ENCODE results near the gene CRIP1. TPM values are rescaled to one million over a fixed set of nuclear protein-coding genes. Genes with fewer than 3 reads are reported as not detected.

Gene CRIP1
- polyA plus RNA-seq, 1 experiment, result 0.74 TPM

DNA sequence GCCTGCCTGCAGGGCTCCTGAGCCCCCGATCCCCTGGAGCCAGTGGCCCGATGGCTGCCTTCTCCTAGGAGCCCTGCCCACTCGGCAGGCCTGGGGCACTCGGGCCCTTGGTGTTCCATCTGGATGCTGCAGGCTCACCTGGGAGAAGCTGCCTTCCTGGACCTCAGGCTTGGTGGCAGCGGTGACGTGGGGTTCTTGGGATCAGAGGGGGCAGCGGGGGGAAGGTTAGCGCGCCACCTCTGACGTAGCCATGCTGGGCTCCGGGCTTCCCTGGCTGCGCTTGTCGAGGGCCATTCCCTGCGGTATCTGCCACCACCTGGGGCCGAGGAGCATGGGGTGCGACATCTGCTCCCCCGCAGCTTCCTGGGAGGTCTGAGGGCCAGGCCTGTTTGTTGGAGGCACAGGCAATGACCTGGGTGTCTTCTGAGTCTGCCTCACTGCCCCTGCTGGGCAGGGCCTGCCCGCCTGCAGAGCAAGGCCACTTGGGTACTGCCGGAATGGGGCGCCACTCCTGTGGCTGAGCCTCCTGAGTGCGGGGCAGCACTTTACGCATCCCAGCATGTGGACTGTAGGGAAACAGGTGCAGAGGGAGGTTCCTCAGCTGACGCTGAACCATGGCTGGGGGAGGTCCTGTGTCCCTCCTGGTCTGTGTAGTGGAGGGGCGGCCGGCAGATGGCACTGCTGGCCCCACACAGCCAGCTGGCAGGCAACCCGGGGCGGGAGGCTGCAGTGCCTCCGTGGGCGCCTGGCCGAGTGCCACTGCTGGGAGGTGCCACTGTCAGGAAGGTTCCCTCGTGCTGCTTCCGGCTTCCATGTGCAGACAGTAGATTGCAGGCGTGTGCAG is 46.8 kb upstream of the CRIP1 start:
- ChIA-PET CTCF (no interaction called here), POLR2A (no interaction called here)
- H3K27ac ChIP-seq (ENCODE audit: low read depth, low read length), result no peak overlapping the region
- no peaks in the 10 kb centered on the region for H3K27me3 ChIP-seq (ENCODE audit: control insufficient read depth, insufficient read depth, low read length)
- no peak overlapping the region for H3K4me3 ChIP-seq (ENCODE audit: low read depth, low read length)
- TF ChIP-seq, protein P1, sequence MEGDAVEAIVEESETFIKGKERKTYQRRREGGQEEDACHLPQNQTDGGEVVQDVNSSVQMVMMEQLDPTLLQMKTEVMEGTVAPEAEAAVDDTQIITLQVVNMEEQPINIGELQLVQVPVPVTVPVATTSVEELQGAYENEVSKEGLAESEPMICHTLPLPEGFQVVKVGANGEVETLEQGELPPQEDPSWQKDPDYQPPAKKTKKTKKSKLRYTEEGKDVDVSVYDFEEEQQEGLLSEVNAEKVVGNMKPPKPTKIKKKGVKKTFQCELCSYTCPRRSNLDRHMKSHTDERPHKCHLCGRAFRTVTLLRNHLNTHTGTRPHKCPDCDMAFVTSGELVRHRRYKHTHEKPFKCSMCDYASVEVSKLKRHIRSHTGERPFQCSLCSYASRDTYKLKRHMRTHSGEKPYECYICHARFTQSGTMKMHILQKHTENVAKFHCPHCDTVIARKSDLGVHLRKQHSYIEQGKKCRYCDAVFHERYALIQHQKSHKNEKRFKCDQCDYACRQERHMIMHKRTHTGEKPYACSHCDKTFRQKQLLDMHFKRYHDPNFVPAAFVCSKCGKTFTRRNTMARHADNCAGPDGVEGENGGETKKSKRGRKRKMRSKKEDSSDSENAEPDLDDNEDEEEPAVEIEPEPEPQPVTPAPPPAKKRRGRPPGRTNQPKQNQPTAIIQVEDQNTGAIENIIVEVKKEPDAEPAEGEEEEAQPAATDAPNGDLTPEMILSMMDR (IDR thresholded peaks at IDR 0.05; ENCODE audit: low read depth, low read length), result no peak
- peaks cover 3% of the 10 kb centered on the region; the same call in 1 of the 2 replicates for H3K9me3 ChIP-seq (ENCODE audit: control insufficient read depth, insufficient read depth, low read length)
- DNase-seq (ENCODE audit: low read depth, low spot score), result no peak

DNA sequence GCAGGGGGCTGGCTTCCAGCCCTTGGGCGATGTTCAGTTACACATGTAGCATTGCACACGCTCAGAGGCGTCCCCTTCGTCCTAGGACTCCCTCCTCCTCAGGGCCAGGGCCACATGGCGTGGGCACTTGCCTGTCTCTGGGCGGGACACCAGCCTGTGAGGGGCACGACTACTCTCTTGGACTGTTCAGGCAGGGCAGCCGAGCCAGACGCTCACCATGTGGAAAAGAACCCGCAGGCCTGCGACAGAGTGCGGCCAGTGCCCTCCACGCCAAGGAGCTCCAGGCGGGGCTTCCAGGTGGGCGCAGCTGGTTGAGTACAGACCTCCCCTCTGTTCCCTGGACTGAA is 46.2 kb upstream of the CRIP1 start:
- POLR2A ChIA-PET, result no interaction called here
- Histone ChIP-seq H3K27me3 (ENCODE audit: control insufficient read depth, insufficient read depth, low read length) (no peaks in the 10 kb centered on the region), H3K9me3 (ENCODE audit: control insufficient read depth, insufficient read depth, low read length) (peaks cover 3% of the 10 kb centered on the region; the same call in 1 of the 2 replicates), H3K27ac (ENCODE audit: low read depth, low read length) (no peak overlapping the region), H3K4me3 (ENCODE audit: low read depth, low read length) (no peak overlapping the region)
- DNase-seq (ENCODE audit: low read depth, low spot score), result no peak
- TF ChIP-seq, protein P1 (IDR thresholded peaks at IDR 0.05; ENCODE audit: low read depth, low read length), result no peak
- CTCF ChIA-PET, result interaction anchor here (0.6 kb wide), 1 partner anchor 49 kb away, joined by 3 read pairs; no protein-coding TSS in a partner anchor

DNA sequence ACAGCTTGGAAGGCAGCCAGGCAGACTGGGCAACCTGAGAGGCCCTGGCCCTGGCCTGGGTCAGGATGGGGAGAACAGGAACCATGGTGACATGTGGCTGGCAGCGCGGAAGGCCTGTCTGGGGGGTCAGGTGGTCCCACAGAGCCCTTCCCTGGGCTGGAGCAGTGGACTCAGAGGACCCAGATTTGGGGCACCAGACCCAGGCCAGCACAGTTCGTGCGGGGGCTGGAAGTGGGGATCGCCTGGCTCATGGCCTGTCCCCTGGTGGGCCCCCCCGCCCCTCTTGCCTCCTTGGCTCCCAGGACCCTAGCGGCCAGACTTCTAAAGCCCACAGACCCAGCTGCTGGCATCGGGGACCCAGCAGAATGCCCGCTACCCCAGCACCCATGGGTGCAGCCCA is 45.7 kb upstream of the CRIP1 start:
- POLR2A ChIA-PET, result no interaction called here
- Histone ChIP-seq H3K27me3 (ENCODE audit: control insufficient read depth, insufficient read depth, low read length) (no peaks in the 10 kb centered on the region), H3K4me3 (ENCODE audit: low read depth, low read length) (no peak overlapping the region), H3K27ac (ENCODE audit: low read depth, low read length) (no peak overlapping the region), H3K9me3 (ENCODE audit: control insufficient read depth, insufficient read depth, low read length) (peaks cover 3% of the 10 kb centered on the region; the same call in 1 of the 2 replicates)
- TF ChIP-seq, protein P1 (IDR thresholded peaks at IDR 0.05; ENCODE audit: low read depth, low read length), result no peak
- no peak for DNase-seq (ENCODE audit: low read depth, low spot score)
- CTCF ChIA-PET, result interaction anchor here (0.6 kb wide), 1 partner anchor 49 kb away, joined by 3 read pairs; no protein-coding TSS in a partner anchor

DNA sequence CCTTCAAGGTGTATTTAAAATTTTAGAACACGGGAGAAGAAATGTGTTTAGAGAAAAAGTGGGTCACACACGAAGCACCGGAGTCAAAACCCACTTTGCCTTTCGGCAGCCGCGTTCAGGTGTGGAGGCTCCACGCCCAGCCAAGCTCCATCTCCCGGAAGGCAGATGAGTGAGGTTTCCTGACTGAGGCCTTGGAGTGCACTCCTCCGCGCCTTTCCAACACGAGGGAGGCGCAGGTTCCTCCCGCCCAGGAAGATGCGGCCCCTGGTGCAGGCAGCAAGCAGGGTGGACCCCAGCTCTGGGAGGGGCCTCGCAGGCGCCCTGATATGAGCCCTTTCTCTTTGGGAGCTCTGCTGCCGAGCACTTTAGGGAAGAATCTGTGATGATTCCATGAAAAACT is 44.6 kb upstream of the CRIP1 start:
- H3K27ac ChIP-seq (ENCODE audit: low read depth, low read length), result no peak overlapping the region
- H3K4me3 ChIP-seq (ENCODE audit: low read depth, low read length), result no peak overlapping the region
- ChIA-PET CTCF (no interaction called here), POLR2A (no interaction called here)
- DNase-seq (ENCODE audit: low read depth, low spot score), result no peak
- TF ChIP-seq, protein P1 (IDR thresholded peaks at IDR 0.05; ENCODE audit: low read depth, low read length), result no peak
- H3K27me3 ChIP-seq (ENCODE audit: control insufficient read depth, insufficient read depth, low read length), result no peaks in the 10 kb centered on the region
- H3K9me3 ChIP-seq (ENCODE audit: control insufficient read depth, insufficient read depth, low read length), result peaks cover 3% of the 10 kb centered on the region; the same call in 1 of the 2 replicates

DNA sequence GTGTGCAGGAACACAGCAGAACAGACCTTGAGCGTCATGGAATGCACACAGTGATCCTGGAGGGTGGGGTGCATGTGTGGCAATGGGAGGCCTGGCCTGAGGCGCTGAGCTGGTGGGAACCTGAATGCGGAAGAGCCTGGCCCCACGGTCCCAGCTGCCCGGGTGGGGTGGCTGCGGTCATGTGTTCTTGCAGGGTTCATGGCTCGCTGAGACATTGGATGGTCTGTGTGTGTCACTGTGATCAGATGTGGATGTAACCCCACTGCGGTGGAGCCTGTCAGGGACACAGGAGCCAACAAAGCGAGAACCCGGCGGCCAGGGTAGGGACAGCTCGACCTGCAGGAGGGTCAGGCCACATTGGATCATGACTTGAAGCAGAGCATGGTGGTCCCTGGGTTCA is 43.9 kb upstream of the CRIP1 start:
- H3K27me3 ChIP-seq (ENCODE audit: control insufficient read depth, insufficient read depth, low read length), result no peaks in the 10 kb centered on the region

More for the DNA sequence above, 43.9 kb upstream of the CRIP1 start:
- no peak for DNase-seq (ENCODE audit: low read depth, low spot score)
- TF ChIP-seq, protein P1 (IDR thresholded peaks at IDR 0.05; ENCODE audit: low read depth, low read length), result no peak
- CTCF ChIA-PET, result no interaction called here
- H3K9me3 ChIP-seq (ENCODE audit: control insufficient read depth, insufficient read depth, low read length), result peaks cover 3% of the 10 kb centered on the region; the same call in 1 of the 2 replicates
- POLR2A ChIA-PET, result no interaction called here
- H3K27ac ChIP-seq (ENCODE audit: low read depth, low read length), result no peak overlapping the region
- no peak overlapping the region for H3K4me3 ChIP-seq (ENCODE audit: low read depth, low read length)
